ENCODE data around the gene POLR2L. TPM values are rescaled to one million over a fixed set of nuclear protein-coding genes. Genes with fewer than 3 reads are reported as not detected.

Gene POLR2L
- total RNA-seq, 6 donors from 2014 or later = 34.1 to 168 (median 102) TPM

- H3K4me3 ChIP-seq = peak overlapping the region in 3 of 4 donors; percentile 39 to 46 (median 45)
These were observed 13.0 kb downstream of the POLR2L start for GRCh38 chr11:829176-829846.

DNA sequence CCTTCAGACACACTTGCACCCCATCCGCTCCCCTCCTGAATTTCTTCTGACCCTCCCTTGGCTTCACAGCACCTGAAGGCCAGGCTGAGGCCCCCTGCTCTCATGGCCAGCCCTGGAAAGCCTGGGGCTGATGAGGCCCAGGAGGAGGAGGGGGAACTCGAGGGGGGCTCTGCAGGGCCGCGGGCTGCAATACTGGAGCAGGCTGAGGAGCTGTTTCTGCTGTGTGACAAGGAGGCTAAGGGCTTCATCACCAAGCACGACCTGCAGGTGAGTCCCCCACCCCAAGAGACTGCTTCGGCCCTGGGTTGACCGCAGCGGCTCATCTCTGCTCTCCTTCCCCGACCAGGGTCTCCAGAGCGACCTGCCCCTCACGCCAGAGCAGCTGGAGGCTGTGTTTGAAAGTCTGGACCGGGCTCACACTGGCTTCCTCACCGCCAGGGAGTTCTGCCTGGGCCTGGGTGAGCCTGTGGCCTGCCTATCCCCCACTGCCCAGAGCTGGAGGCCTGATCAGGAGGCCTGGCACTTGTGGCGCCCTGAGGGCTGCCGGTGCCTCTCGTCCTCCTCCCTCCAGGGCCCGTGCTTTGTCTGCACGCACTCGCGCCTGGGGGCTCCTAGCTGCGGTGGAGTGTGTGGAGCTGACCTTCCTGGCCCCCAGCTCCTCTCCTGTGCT lies 13.7 kb downstream of the POLR2L start:
- H3K9me3 ChIP-seq = no peaks in the 10 kb centered on the region
- 54 to 79% methylated on average over 9 to 21 of the region's 21 CpGs for WGBS, 2 donors
- H3K27ac ChIP-seq = peak overlapping the region; percentile 48 to 92 (median 84)
- H3K4me1 ChIP-seq = peaks cover 78 to 90% (median 80%) of the 10 kb centered on the region in 4 donors
- peak in 1 of 2 donors; percentile 75 for DNase-seq
- H3K27me3 ChIP-seq = peaks cover 0 to 4% (median 0%) of the 10 kb centered on the region in 4 donors
- H3K36me3 ChIP-seq = peaks cover 14 to 20% (median 19%) of the 10 kb centered on the region in 4 donors
- TF ChIP-seq POLR2AphosphoS5 (IDR thresholded peaks at IDR 0.05) (no peak), EP300 (IDR thresholded peaks at IDR 0.05) (no peak), POLR2A (IDR thresholded peaks at IDR 0.05) (no peak)
- TF ChIP-seq, protein P1, sequence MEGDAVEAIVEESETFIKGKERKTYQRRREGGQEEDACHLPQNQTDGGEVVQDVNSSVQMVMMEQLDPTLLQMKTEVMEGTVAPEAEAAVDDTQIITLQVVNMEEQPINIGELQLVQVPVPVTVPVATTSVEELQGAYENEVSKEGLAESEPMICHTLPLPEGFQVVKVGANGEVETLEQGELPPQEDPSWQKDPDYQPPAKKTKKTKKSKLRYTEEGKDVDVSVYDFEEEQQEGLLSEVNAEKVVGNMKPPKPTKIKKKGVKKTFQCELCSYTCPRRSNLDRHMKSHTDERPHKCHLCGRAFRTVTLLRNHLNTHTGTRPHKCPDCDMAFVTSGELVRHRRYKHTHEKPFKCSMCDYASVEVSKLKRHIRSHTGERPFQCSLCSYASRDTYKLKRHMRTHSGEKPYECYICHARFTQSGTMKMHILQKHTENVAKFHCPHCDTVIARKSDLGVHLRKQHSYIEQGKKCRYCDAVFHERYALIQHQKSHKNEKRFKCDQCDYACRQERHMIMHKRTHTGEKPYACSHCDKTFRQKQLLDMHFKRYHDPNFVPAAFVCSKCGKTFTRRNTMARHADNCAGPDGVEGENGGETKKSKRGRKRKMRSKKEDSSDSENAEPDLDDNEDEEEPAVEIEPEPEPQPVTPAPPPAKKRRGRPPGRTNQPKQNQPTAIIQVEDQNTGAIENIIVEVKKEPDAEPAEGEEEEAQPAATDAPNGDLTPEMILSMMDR (IDR thresholded peaks at IDR 0.05) = no peak
- peak overlapping the region in 2 of 4 donors; percentile 45 to 46 for H3K4me3 ChIP-seq
- ATAC-seq (ENCODE audit: low FRiP score in 2 of 2) = no peak

More at GRCh38 chr11:829176-829846, 13.0 kb downstream of the POLR2L start:
- Histone ChIP-seq H3K4me1 (peaks cover 84 to 96% (median 87%) of the 10 kb centered on the region in 4 donors), H3K9me3 (no peaks in the 10 kb centered on the region), H3K27ac (peak overlapping the region; percentile 48 to 92 (median 84)), H3K36me3 (peaks cover 7 to 13% (median 12%) of the 10 kb centered on the region in 4 donors), H3K27me3 (peaks cover 0 to 4% (median 0%) of the 10 kb centered on the region in 4 donors)
- ATAC-seq (ENCODE audit: low FRiP score in 2 of 2) (peak; percentile 9 to 23), DNase-seq (peak in 1 of 2 donors; percentile 89)
- 0 to 11% methylated on average over 2 to 37 of the region's 40 CpGs for WGBS, 2 donors
- TF ChIP-seq EP300 (IDR thresholded peaks at IDR 0.05) (no peak), POLR2A (IDR thresholded peaks at IDR 0.05) (peak in 1 of 4 donors; percentile 41), POLR2AphosphoS5 (IDR thresholded peaks at IDR 0.05) (no peak)
- TF ChIP-seq, protein P1 (IDR thresholded peaks at IDR 0.05) = no peak

GRCh38 chr11:827897-828192 lies 14.5 kb downstream of the POLR2L start, which contains the start of gene CRACR2B:
TSS of gene CRACR2B (plus strand) at chr11:827919. CDS start at chr11:828608, 689 bp downstream.
- H3K4me3 ChIP-seq = peak within 1 kb of the TSS; percentile 22 to 61 (median 57)
- peaks cover 0 to 4% (median 0%) of the 10 kb centered on the region in 4 donors for H3K27me3 ChIP-seq
- ATAC-seq (ENCODE audit: low FRiP score in 2 of 2) (peak in 1 of 2 donors; percentile 0), DNase-seq (no peak)
- WGBS, 2 donors = 33 to 50% methylated on average over 5 of the region's 5 CpGs
- H3K36me3 ChIP-seq = peaks cover 19 to 28% (median 25%) of the 10 kb centered on the region in 4 donors
- TF ChIP-seq EP300 (IDR thresholded peaks at IDR 0.05) = no peak
- TF ChIP-seq, protein P1 (IDR thresholded peaks at IDR 0.05) = no peak
- no peak for TF ChIP-seq POLR2AphosphoS5 (IDR thresholded peaks at IDR 0.05)
- no peak for TF ChIP-seq POLR2A (IDR thresholded peaks at IDR 0.05)
- peaks cover 75 to 92% (median 77%) of the 10 kb centered on the region in 4 donors for H3K4me1 ChIP-seq
- no peaks in the 10 kb centered on the region for H3K9me3 ChIP-seq
- peak within 1 kb of the TSS; percentile 77 to 92 (median 84) for H3K27ac ChIP-seq

DNA sequence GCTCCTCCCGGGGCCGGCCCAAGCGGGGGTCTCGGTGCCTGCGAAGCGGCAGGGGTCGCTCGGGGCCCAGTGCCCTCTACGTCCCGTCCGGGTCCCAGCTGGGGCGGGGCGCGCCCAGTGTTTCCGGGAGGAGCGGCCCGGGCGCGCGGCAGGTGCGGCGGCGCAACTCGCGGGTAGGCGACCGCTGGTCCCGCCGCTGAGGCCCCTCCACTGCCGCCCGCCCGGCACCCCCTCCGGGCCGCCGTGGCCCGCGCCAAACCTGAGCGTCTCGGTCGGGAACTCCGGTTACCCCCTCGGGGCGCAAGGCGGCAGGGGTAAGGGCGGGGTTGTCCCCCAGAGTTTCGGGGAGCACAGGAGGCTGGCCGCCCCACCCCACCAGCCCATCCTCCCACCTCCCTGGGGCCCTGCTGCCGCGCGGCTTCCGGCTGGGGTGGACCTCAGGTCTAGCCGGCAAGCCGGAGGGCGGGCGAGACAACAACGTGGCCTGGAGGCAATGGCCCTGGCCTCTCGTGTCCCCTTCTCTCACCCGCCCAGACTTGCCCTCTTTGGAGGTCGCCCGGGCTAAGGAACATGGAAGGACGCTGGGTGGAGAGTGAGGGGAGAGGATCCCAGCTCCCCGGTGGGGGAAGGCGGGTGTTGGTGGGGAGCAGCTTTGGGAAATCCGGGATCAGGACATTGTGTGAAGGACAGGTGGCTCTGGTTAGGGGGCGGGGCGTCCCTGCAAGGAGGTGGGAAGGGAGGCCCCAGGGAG lies 15.0 kb downstream of the POLR2L start:
- TF ChIP-seq, protein P1 (IDR thresholded peaks at IDR 0.05) = peak in 1 of 6 experiments; percentile 11
- TF ChIP-seq POLR2A (IDR thresholded peaks at IDR 0.05) (peak in 1 of 4 donors; percentile 46), POLR2AphosphoS5 (IDR thresholded peaks at IDR 0.05) (peak in 1 of 2 donors; percentile 20), EP300 (IDR thresholded peaks at IDR 0.05) (no peak)
- ATAC-seq (ENCODE audit: low FRiP score in 2 of 2) = peak in 1 of 2 donors; percentile 1
- Histone ChIP-seq H3K4me3 (peak overlapping the region; percentile 22 to 61 (median 57)), H3K4me1 (peaks cover 75 to 93% (median 76%) of the 10 kb centered on the region in 4 donors), H3K27ac (peak overlapping the region; percentile 77 to 92 (median 84)), H3K36me3 (peaks cover 20 to 33% (median 27%) of the 10 kb centered on the region in 4 donors), H3K9me3 (no peaks in the 10 kb centered on the region), H3K27me3 (peaks cover 0 to 4% (median 0%) of the 10 kb centered on the region in 4 donors)
- DNase-seq = peak; percentile 82 to 91
- 6 to 21% methylated on average over 13 to 31 of the region's 66 CpGs for WGBS, 2 donors
